Gastrocnemius medialis (tissue), 4 donors: ENCODE measurements around the gene KDM1A. TPM values are rescaled to one million over a fixed set of nuclear protein-coding genes. Genes with fewer than 3 reads are reported as not detected.

Source experiments
- ATAC-seq, 2 donors: fragments of 150-250 bp; one replicate each; pipeline ENCODE4 v1.9.1; 2016
- DNase-seq, 2 donors: peaks; one replicate each; pipeline ENCODE4 v3.0.0-alpha.2; 2019
- H3K27ac ChIP-seq, 4 donors: fragments of 200-600 bp; sonication (generic); 1 replicate in 1 of 4; 2 replicates in 3 of 4; pipeline ENCODE4 v1.5.1; 2016 to 2018; ENCODE audit warnings: mild to moderate bottlenecking in 2 of 4, moderate library complexity in 1 of 4
- H3K27me3 ChIP-seq, 3 donors: fragments of 200-600 bp; sonication (generic) in 2 of 3; 1 replicate in 1 of 3; 2 replicates in 2 of 3; pipeline versions ENCODE4 v1.5.1 to v1.6.0; 2016 to 2019; ENCODE audit warnings: mild to moderate bottlenecking in 1 of 3, moderate library complexity in 1 of 3
- H3K36me3 ChIP-seq, 2 donors: fragments of 200-600 bp; sonication (generic) in 1 of 2; one replicate each; pipeline ENCODE4 v1.5.1; 2017 to 2018
- H3K4me1 ChIP-seq, 2 donors: fragments of 200-600 bp; sonication (generic) in 1 of 2; one replicate each; pipeline ENCODE4 v1.5.1; 2016 to 2017; ENCODE audit warnings: mild to moderate bottlenecking in 2 of 2
- H3K4me3 ChIP-seq, 4 donors: fragments of 200-600 bp; sonication (generic) in 3 of 4; 1 replicate in 1 of 4; 2 replicates in 3 of 4; pipeline ENCODE4 v1.5.1; 2016 to 2019; ENCODE audit warnings: mild to moderate bottlenecking in 2 of 4
- H3K9me3 ChIP-seq, 3 donors: fragments of 200-600 bp; sonication (generic) in 2 of 3; 1 replicate in 1 of 3; 2 replicates in 2 of 3; pipeline ENCODE4 v1.5.1; 2016 to 2019
- CTCF ChIP-seq, 5 experiments: fragments of 450-650 bp in 3 of 5; fragments of 200-600 bp in 2 of 5; sonication (generic) in 2 of 5; IDR thresholded peaks in 4 of 5; conservative IDR thresholded peaks in 1 of 5; 1 replicate in 4 of 5; 2 replicates in 1 of 5; pipeline ENCODE4 v1.5.1; 2016 to 2019; ENCODE audit warnings: antibody characterized with exemption in 5 of 5, mild to moderate bottlenecking in 3 of 5, moderate library complexity in 3 of 5
- POLR2A ChIP-seq, 2 donors: fragments of 450-650 bp; IDR thresholded peaks; one replicate each; pipeline ENCODE4 v1.6.1; 2017; ENCODE audit warnings: antibody characterized with exemption in 2 of 2, mild to moderate bottlenecking in 2 of 2, moderate library complexity in 2 of 2
- in situ Hi-C, 4 donors: fragments of 200-750 bp; cut with MboI; loops; one replicate each; pipeline versions ENCODE4 v1.15.0 to v1.8.0; 2017; ENCODE audit warnings: low sequenced_read_pairs in 4 of 4
- intact Hi-C: fragments of 100-400 bp; cut with DNase I; formaldehyde crosslinking; loops from one replicate; pipeline ENCODE4 v1.15.1; 2023; ENCODE audit warnings: low total_unique reads
- total RNA-seq, 4 donors: library from RNA; depleted of rRNA; stranded (reverse); fragments of >200 nt; gene quantifications; one replicate each; pipeline versions ENCODE4 v1.1.0 to v1.2.3, GENCODE V29; 2016

Gene KDM1A
- total RNA-seq, 4 donors from 2014 or later = 46.0 to 76.2 (median 58.7) TPM

GRCh38 chr1:23018661-23019093 is 591 bp upstream of the KDM1A start:
- intact Hi-C loops = loop anchor here (1.0 kb wide), 1 partner anchor 773 kb away; the partner anchor contains the start of gene LYPLA2
- peak; percentile 11 to 15 for ATAC-seq

GRCh38 chr1:23019863-23020625 is 776 bp downstream of the KDM1A start:
- TF ChIP-seq CTCF (IDR thresholded peaks at IDR 0.05 in 4 of 5, conservative IDR thresholded peaks at IDR 0.05 in 1 of 5) = no peak
- no peak for TF ChIP-seq POLR2A (IDR thresholded peaks at IDR 0.05)
- Histone ChIP-seq H3K36me3 (no peaks in the 10 kb centered on the region), H3K27me3 (no peaks in the 10 kb centered on the region), H3K4me1 (peaks cover 8 to 11% of the 10 kb centered on the region in 2 donors), H3K4me3 (peak overlapping the region; percentile 84 to 92 (median 88)), H3K27ac (peak overlapping the region; percentile 84 to 95 (median 92)), H3K9me3 (no peaks in the 10 kb centered on the region)
- DNase-seq (no peak), ATAC-seq (peak; percentile 16 to 20)
- intact Hi-C loops (loop anchor here (1.0 to 10.0 kb wide), 2 partner anchors 771 to 1235 kb away; partner anchors contain the start of genes LYPLA2 and USP48), in situ Hi-C loops (no loop called here)

More at GRCh38 chr1:23018661-23019093, 591 bp upstream of the KDM1A start:
- Histone ChIP-seq H3K27ac (peak overlapping the region; percentile 84 to 95 (median 92)), H3K9me3 (no peaks in the 10 kb centered on the region), H3K27me3 (no peaks in the 10 kb centered on the region), H3K36me3 (no peaks in the 10 kb centered on the region), H3K4me1 (peaks cover 8 to 11% of the 10 kb centered on the region in 2 donors), H3K4me3 (peak overlapping the region; percentile 84 to 92 (median 88))
- no peak for TF ChIP-seq CTCF (IDR thresholded peaks at IDR 0.05 in 4 of 5, conservative IDR thresholded peaks at IDR 0.05 in 1 of 5)
- no peak for TF ChIP-seq POLR2A (IDR thresholded peaks at IDR 0.05)
- DNase-seq = no peak
- in situ Hi-C loops = no loop called here

- H3K9me3 ChIP-seq = no peaks in the 10 kb centered on the region
- intact Hi-C loops (loop anchor here (10.0 kb wide), 1 partner anchor 1236 kb away; the partner anchor contains the start of gene USP48), in situ Hi-C loops (no loop called here)
- H3K36me3 ChIP-seq = no peaks in the 10 kb centered on the region
- no peak for ATAC-seq
- no peaks in the 10 kb centered on the region for H3K27me3 ChIP-seq
- peak overlapping the region; percentile 84 to 95 (median 92) for H3K27ac ChIP-seq
- H3K4me1 ChIP-seq = peaks cover 8 to 11% of the 10 kb centered on the region in 2 donors
- H3K4me3 ChIP-seq = peak overlapping the region; percentile 84 to 92 (median 88)
- TF ChIP-seq CTCF (IDR thresholded peaks at IDR 0.05 in 4 of 5, conservative IDR thresholded peaks at IDR 0.05 in 1 of 5) = no peak
- no peak for TF ChIP-seq POLR2A (IDR thresholded peaks at IDR 0.05)
- DNase-seq = no peak
These were observed 1.6 kb downstream of the KDM1A start for GRCh38 chr1:23020706-23021405.

GRCh38 chr1:23021834-23022233 is 2.6 kb downstream of the KDM1A start:
- no peak for ATAC-seq
- intact Hi-C loops = loop anchor here (10.0 kb wide), 1 partner anchor 1237 kb away; the partner anchor contains the start of gene USP48
- no peaks in the 10 kb centered on the region for H3K9me3 ChIP-seq
- H3K27ac ChIP-seq = no peak overlapping the region
- no peaks in the 10 kb centered on the region for H3K27me3 ChIP-seq
- no peak for DNase-seq
- in situ Hi-C loops = no loop called here
- H3K4me3 ChIP-seq = no peak overlapping the region
- H3K4me1 ChIP-seq = peaks cover 8 to 11% of the 10 kb centered on the region in 2 donors
- no peaks in the 10 kb centered on the region for H3K36me3 ChIP-seq
- TF ChIP-seq POLR2A (IDR thresholded peaks at IDR 0.05) (no peak), CTCF (IDR thresholded peaks at IDR 0.05 in 4 of 5, conservative IDR thresholded peaks at IDR 0.05 in 1 of 5) (no peak)
